Gastrocnemius medialis (tissue), 4 donors: ENCODE measurements around the gene KDM4B. TPM values are rescaled to one million over a fixed set of nuclear protein-coding genes. Genes with fewer than 3 reads are reported as not detected.

Experiments used
- ATAC-seq, 2 donors: fragments of 150-250 bp; one replicate each; pipeline ENCODE4 v1.9.1; 2016
- DNase-seq, 2 donors: peaks; one replicate each; pipeline ENCODE4 v3.0.0-alpha.2; 2019
- H3K27ac ChIP-seq, 4 donors: fragments of 200-600 bp; sonication (generic); 1 replicate in 1 of 4; 2 replicates in 3 of 4; pipeline ENCODE4 v1.5.1; 2016 to 2018; ENCODE audit warnings: mild to moderate bottlenecking in 2 of 4, moderate library complexity in 1 of 4
- H3K27me3 ChIP-seq, 3 donors: fragments of 200-600 bp; sonication (generic) in 2 of 3; 1 replicate in 1 of 3; 2 replicates in 2 of 3; pipeline versions ENCODE4 v1.5.1 to v1.6.0; 2016 to 2019; ENCODE audit warnings: mild to moderate bottlenecking in 1 of 3, moderate library complexity in 1 of 3
- H3K36me3 ChIP-seq, 2 donors: fragments of 200-600 bp; sonication (generic) in 1 of 2; one replicate each; pipeline ENCODE4 v1.5.1; 2017 to 2018
- H3K4me1 ChIP-seq, 2 donors: fragments of 200-600 bp; sonication (generic) in 1 of 2; one replicate each; pipeline ENCODE4 v1.5.1; 2016 to 2017; ENCODE audit warnings: mild to moderate bottlenecking in 2 of 2
- H3K4me3 ChIP-seq, 4 donors: fragments of 200-600 bp; sonication (generic) in 3 of 4; 1 replicate in 1 of 4; 2 replicates in 3 of 4; pipeline ENCODE4 v1.5.1; 2016 to 2019; ENCODE audit warnings: mild to moderate bottlenecking in 2 of 4
- H3K9me3 ChIP-seq, 3 donors: fragments of 200-600 bp; sonication (generic) in 2 of 3; 1 replicate in 1 of 3; 2 replicates in 2 of 3; pipeline ENCODE4 v1.5.1; 2016 to 2019
- POLR2A ChIP-seq, 2 donors: fragments of 450-650 bp; IDR thresholded peaks; one replicate each; pipeline ENCODE4 v1.6.1; 2017; ENCODE audit warnings: antibody characterized with exemption in 2 of 2, mild to moderate bottlenecking in 2 of 2, moderate library complexity in 2 of 2
- in situ Hi-C, 4 donors: fragments of 200-750 bp; cut with MboI; loops; one replicate each; pipeline versions ENCODE4 v1.15.0 to v1.8.0; 2017; ENCODE audit warnings: low sequenced_read_pairs in 4 of 4
- intact Hi-C: fragments of 100-400 bp; cut with DNase I; formaldehyde crosslinking; loops from one replicate; pipeline ENCODE4 v1.15.1; 2023; ENCODE audit warnings: low total_unique reads
- total RNA-seq, 4 donors: library from RNA; depleted of rRNA; stranded (reverse); fragments of >200 nt; gene quantifications; one replicate each; pipeline versions ENCODE4 v1.1.0 to v1.2.3, GENCODE V29; 2016
- TF ChIP-seq, protein P1 (sequence below), 5 experiments: fragments of 450-650 bp in 3 of 5; fragments of 200-600 bp in 2 of 5; sonication (generic) in 2 of 5; IDR thresholded peaks in 4 of 5; conservative IDR thresholded peaks in 1 of 5; 1 replicate in 4 of 5; 2 replicates in 1 of 5; pipeline ENCODE4 v1.5.1; 2016 to 2019; ENCODE audit warnings: antibody characterized with exemption in 5 of 5, mild to moderate bottlenecking in 3 of 5, moderate library complexity in 3 of 5

The KDM4B gene
- total RNA-seq, 4 donors from 2014 or later = 40.9 to 61.4 (median 46.4) TPM

DNA sequence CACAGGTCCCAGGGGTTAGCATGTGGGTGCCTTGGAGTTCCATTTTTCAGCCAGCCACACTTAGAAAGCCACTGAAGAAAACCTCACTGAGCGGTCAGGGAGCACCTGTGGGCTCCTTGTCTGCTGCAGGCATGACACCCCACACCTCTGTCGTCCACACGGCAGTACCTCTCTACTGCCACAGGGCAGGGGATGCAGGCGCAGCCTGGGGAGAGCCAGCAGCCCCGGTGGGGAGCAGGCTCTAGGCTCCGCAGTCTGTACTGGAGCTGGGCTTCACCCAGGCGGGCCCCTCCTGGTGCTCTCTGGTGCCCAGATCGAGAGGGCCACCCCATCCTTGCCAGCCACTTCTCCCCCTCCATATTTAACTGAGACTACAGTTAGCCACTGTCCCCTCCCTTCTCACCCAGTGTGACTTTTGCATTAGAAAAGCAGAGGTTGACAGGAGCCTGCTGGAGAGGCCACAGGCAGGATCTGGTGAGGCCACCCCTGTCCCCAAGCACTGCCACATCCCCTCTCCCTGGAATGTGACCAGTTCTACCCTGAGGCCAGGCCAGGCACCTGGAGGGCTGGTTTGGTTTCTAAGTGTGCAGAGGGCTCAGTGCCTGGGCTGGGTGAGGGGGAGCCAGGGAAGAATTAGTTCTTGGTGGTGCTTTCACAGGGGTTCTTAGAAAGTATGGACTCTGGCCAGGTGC is 104.4 kb downstream of the KDM4B start:
- Histone ChIP-seq H3K4me3 (no peak overlapping the region), H3K27me3 (no peaks in the 10 kb centered on the region), H3K9me3 (no peaks in the 10 kb centered on the region), H3K36me3 (peaks cover 0 to 22% of the 10 kb centered on the region in 2 donors), H3K27ac (no peak overlapping the region), H3K4me1 (no peaks in the 10 kb centered on the region)
- DNase-seq (no peak), ATAC-seq (no peak)
- TF ChIP-seq, protein P1, sequence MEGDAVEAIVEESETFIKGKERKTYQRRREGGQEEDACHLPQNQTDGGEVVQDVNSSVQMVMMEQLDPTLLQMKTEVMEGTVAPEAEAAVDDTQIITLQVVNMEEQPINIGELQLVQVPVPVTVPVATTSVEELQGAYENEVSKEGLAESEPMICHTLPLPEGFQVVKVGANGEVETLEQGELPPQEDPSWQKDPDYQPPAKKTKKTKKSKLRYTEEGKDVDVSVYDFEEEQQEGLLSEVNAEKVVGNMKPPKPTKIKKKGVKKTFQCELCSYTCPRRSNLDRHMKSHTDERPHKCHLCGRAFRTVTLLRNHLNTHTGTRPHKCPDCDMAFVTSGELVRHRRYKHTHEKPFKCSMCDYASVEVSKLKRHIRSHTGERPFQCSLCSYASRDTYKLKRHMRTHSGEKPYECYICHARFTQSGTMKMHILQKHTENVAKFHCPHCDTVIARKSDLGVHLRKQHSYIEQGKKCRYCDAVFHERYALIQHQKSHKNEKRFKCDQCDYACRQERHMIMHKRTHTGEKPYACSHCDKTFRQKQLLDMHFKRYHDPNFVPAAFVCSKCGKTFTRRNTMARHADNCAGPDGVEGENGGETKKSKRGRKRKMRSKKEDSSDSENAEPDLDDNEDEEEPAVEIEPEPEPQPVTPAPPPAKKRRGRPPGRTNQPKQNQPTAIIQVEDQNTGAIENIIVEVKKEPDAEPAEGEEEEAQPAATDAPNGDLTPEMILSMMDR (IDR thresholded peaks at IDR 0.05 in 4 of 5, conservative IDR thresholded peaks at IDR 0.05 in 1 of 5) = no peak
- no peak for TF ChIP-seq POLR2A (IDR thresholded peaks at IDR 0.05)
- in situ Hi-C loops = loop anchor here in 1 of 4 donors (25.0 kb wide), 1 partner anchor 514 kb away; no protein-coding TSS in a partner anchor
- intact Hi-C loops = no loop called here

DNA sequence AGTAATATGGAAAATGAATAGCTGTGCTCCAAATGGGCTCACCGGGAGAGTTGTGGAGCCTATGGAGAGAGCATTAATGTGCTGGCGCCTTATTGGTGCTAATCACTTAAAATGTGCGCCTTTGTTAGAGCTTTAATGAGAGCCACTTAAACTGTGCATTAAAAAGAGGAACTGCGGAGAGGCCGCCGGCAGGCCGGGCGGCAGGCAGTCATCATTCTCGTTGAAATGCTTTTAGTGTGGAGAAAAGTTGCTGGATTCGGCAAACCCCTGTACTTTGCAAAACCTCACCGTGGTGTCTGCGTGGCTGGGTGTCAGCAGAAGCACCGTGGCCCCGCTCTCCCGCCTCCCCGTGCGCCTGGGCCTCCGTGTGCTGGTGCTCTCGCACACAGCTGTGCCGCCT is 105.5 kb downstream of the KDM4B start:
- Histone ChIP-seq H3K9me3 (no peaks in the 10 kb centered on the region), H3K27me3 (no peaks in the 10 kb centered on the region), H3K4me1 (no peaks in the 10 kb centered on the region), H3K4me3 (no peak overlapping the region), H3K36me3 (peaks cover 0 to 33% of the 10 kb centered on the region in 2 donors), H3K27ac (no peak overlapping the region)
- in situ Hi-C loops (loop anchor here in 1 of 4 donors (25.0 kb wide), 1 partner anchor 513 kb away; no protein-coding TSS in a partner anchor), intact Hi-C loops (no loop called here)
- no peak for DNase-seq
- no peak for ATAC-seq
- TF ChIP-seq, protein P1 (IDR thresholded peaks at IDR 0.05 in 4 of 5, conservative IDR thresholded peaks at IDR 0.05 in 1 of 5) = no peak
- TF ChIP-seq POLR2A (IDR thresholded peaks at IDR 0.05) = no peak

DNA sequence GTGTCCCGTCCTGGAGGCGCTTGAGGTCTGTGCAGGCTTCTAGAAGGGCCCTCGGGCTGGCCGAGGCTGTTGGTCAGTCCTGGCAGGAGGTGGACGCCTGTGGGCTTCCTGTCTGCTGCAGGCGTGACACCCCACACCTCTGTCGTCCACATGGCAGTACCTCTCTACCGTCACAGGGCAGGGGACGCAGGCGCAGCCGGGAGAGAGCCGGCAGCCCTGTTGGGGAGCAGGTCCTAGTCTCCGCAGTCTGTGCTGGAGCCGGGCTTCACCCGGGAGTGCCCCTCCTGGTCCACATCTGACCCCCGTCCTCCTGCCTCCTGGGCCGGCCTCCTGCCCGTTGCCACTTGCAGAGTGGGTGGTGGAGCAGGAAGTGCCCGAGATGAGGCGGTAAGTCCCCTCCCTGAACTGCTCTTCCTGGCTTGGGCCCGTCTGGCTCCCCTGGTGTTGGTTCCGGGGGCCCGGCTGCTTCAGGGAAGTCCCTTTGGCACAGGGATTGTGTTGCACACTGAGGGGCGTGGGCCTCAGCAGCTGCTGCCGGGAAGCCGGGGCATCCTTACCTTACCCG is 106.0 kb downstream of the KDM4B start:
- DNase-seq (no peak), ATAC-seq (no peak)
- Histone ChIP-seq H3K9me3 (no peaks in the 10 kb centered on the region), H3K4me3 (no peak overlapping the region), H3K27me3 (no peaks in the 10 kb centered on the region), H3K4me1 (peaks cover 0 to 1% of the 10 kb centered on the region in 2 donors), H3K27ac (no peak overlapping the region), H3K36me3 (peaks cover 0 to 35% of the 10 kb centered on the region in 2 donors)
- no peak for TF ChIP-seq POLR2A (IDR thresholded peaks at IDR 0.05)
- TF ChIP-seq, protein P1 (IDR thresholded peaks at IDR 0.05 in 4 of 5, conservative IDR thresholded peaks at IDR 0.05 in 1 of 5) = no peak
- intact Hi-C loops (no loop called here), in situ Hi-C loops (loop anchor here in 1 of 4 donors (25.0 kb wide), 1 partner anchor 512 kb away; no protein-coding TSS in a partner anchor)

DNA sequence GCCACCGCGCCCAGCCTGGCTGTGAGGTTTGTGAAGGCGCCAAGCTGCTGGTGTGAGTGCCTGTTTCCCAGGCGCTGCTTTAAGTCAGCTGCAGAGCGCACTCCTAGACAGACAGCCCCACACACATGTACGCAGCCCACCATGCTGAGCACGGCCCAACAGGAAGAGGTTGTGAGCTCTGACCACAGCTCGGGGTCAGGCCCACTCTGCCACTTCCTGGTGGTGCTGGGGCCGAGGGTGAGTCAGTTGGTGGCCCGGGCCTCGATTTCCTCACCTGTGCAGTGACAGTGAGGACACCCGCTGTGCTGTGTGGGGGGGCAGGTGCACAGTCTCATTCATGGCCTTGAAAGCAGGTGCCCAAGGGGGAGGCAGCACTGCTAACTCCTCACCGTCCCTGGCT is 106.7 kb downstream of the KDM4B start:
- Histone ChIP-seq H3K4me3 (no peak overlapping the region), H3K4me1 (peaks cover 0 to 8% of the 10 kb centered on the region in 2 donors), H3K27me3 (no peaks in the 10 kb centered on the region), H3K9me3 (no peaks in the 10 kb centered on the region), H3K36me3 (peaks cover 0 to 42% of the 10 kb centered on the region in 2 donors), H3K27ac (no peak overlapping the region)
- in situ Hi-C loops (no loop called here), intact Hi-C loops (no loop called here)
- TF ChIP-seq, protein P1 (IDR thresholded peaks at IDR 0.05 in 4 of 5, conservative IDR thresholded peaks at IDR 0.05 in 1 of 5) = no peak
- TF ChIP-seq POLR2A (IDR thresholded peaks at IDR 0.05) = no peak
- ATAC-seq (no peak), DNase-seq (no peak)
